H1 (cell line): ENCODE data around the gene SLC48A1.

Experiments used
- ATF2 ChIP-seq: IDR thresholded peaks from 2 replicates; pipeline ENCODE4 v1.6.1; 2012; ENCODE audit warnings: low read length, inconsistent platforms
- EGR1 ChIP-seq: IDR thresholded peaks from 2 replicates; pipeline ENCODE4 v1.6.1; 2011; ENCODE audit warnings: low read depth, low read length, borderline replicate concordance
- EP300 ChIP-seq, 2 experiments: IDR thresholded peaks; 1 replicate in 1 of 2; 2 replicates in 1 of 2; pipeline ENCODE4 v1.6.1; 2011 to 2012; ENCODE audit warnings: low read depth in 2 of 2, low read length in 2 of 2, mild to moderate bottlenecking in 2 of 2, borderline replicate concordance in 1 of 2, inconsistent platforms in 1 of 2, moderate library complexity in 1 of 2
- POLR2A ChIP-seq, 2 experiments: IDR thresholded peaks; 1 replicate in 1 of 2; 2 replicates in 1 of 2; pipeline ENCODE4 v1.6.1; 2011; ENCODE audit warnings: low read depth in 2 of 2, low read length in 2 of 2, mild to moderate bottlenecking in 2 of 2; ENCODE audit errors: control extremely low read depth in 1 of 2
- POLR2AphosphoS5 ChIP-seq: IDR thresholded peaks from 2 replicates; pipeline ENCODE4 v1.6.1; 2011; ENCODE audit warnings: low read depth, low read length
- RBBP5 ChIP-seq: IDR thresholded peaks from 2 replicates; pipeline ENCODE4 v1.7.1; 2012; ENCODE audit warnings: low read depth, mild to moderate bottlenecking, inconsistent platforms, low read length, moderate library complexity, borderline replicate concordance
- SIX5 ChIP-seq: IDR thresholded peaks from 2 replicates; pipeline ENCODE4 v1.6.1; 2011; ENCODE audit warnings: mild to moderate bottlenecking, low read depth, low read length
- SP1 ChIP-seq: IDR thresholded peaks from 2 replicates; pipeline ENCODE4 v1.6.1; 2011; ENCODE audit warnings: low read depth, low read length
- USF2 ChIP-seq: IDR thresholded peaks from 2 replicates; pipeline ENCODE4 v1.6.1; 2011; ENCODE audit warnings: low read length, improper control_type of control experiment
- TF ChIP-seq, protein P1 (sequence below), 3 experiments: IDR thresholded peaks; 1 replicate in 2 of 3; 2 replicates in 1 of 3; pipeline versions ENCODE4 v1.5.1 to v1.6.1; 2011; ENCODE audit warnings: low read length in 3 of 3, mild to moderate bottlenecking in 3 of 3, inconsistent platforms in 2 of 3, low read depth in 1 of 3, moderate library complexity in 1 of 3; ENCODE audit not compliant: insufficient read depth in 1 of 3; ENCODE audit errors: control extremely low read depth in 1 of 3

- TF ChIP-seq, protein P1, sequence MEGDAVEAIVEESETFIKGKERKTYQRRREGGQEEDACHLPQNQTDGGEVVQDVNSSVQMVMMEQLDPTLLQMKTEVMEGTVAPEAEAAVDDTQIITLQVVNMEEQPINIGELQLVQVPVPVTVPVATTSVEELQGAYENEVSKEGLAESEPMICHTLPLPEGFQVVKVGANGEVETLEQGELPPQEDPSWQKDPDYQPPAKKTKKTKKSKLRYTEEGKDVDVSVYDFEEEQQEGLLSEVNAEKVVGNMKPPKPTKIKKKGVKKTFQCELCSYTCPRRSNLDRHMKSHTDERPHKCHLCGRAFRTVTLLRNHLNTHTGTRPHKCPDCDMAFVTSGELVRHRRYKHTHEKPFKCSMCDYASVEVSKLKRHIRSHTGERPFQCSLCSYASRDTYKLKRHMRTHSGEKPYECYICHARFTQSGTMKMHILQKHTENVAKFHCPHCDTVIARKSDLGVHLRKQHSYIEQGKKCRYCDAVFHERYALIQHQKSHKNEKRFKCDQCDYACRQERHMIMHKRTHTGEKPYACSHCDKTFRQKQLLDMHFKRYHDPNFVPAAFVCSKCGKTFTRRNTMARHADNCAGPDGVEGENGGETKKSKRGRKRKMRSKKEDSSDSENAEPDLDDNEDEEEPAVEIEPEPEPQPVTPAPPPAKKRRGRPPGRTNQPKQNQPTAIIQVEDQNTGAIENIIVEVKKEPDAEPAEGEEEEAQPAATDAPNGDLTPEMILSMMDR (IDR thresholded peaks at IDR 0.05; ENCODE audit: control extremely low read depth in 1 of 3, insufficient read depth in 1 of 3, low read depth in 1 of 3, low read length in 3 of 3): no peak
- TF ChIP-seq SIX5 (no peak), POLR2A (IDR thresholded peaks at IDR 0.05; ENCODE audit: control extremely low read depth in 1 of 2, low read depth in 2 of 2, low read length in 2 of 2) (no peak), ATF2 (no peak), RBBP5 (no peak), POLR2AphosphoS5 (no peak), USF2 (no peak), EGR1 (no peak), SP1 (no peak), EP300 (IDR thresholded peaks at IDR 0.05; ENCODE audit: borderline replicate concordance in 1 of 2, low read depth in 2 of 2, low read length in 2 of 2) (no peak)
Measured at GRCh38 chr12:47781479-47782371, 8.7 kb downstream of the SLC48A1 start.
